Activated CD4-positive, CD25-positive, alpha-beta regulatory T cell treated with anti-CD3 and anti-CD28 coated beads, Interleukin-2, amount 50 U/mL, for 24 hours (primary cell): Measurements from ENCODE around the gene APOBEC3C.
"Not testable (repeated sequence)": the region's sequence is repeated elsewhere in the genome, so short reads cannot be mapped to it uniquely, and the experiment has no call there.

Source experiments
- ATAC-seq, 2 donors: fragments of 150-1000 bp; cut with Tn5 transposase; one replicate each; pipeline ENCODE4 v1.10.0; 2021; ENCODE audit warnings: mild to moderate bottlenecking in 1 of 2, moderate library complexity in 1 of 2

Gene APOBEC3C

DNA sequence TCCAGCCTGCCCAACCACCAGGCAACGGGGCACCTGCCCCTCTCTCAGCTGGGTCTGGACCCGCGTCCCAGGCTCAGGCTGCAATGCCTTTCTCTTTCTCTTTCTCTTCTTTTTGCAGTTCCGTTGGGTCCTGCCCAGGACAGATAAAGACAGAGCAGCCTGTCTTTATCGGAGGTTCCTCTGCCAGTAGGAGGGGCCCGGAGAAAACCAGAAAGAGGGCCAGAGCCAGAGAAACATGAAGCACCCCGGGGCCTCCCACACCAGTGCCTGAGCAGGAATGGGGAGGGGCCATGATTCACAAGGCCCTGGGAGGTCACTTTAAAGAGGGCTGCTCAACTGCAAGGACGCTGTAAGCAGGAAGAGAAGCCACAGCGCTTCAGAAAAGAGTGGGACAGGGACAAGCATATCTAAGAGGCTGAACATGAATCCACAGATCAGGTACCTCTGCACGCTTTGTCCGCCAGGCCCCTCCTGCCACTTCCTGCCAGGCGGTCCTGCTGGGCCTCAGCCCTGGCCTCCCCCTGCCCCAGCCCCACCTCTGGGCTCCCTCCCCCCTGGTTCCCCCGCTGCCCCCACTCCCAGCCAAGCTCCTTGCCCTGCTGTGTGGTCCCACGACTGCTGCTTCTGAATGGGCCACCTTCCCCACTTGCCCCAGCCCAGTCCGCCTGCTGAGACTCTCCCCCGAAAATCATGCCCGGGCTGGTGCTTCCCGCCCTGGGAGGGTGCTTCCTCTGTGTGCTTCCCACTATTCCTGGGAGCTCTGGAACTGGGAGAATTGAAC, at the start of gene APOBEC3C:
Gene APOBEC3C (plus strand): TSS at position 316 of the 781 bp plus-strand sequence. CDS start 106 bp downstream, at position 422.
- peak; percentile 94 to 96 for ATAC-seq

GRCh38 chr22:38964306-38964705, 49.8 kb upstream of the APOBEC3C start:
- no peak for ATAC-seq

DNA sequence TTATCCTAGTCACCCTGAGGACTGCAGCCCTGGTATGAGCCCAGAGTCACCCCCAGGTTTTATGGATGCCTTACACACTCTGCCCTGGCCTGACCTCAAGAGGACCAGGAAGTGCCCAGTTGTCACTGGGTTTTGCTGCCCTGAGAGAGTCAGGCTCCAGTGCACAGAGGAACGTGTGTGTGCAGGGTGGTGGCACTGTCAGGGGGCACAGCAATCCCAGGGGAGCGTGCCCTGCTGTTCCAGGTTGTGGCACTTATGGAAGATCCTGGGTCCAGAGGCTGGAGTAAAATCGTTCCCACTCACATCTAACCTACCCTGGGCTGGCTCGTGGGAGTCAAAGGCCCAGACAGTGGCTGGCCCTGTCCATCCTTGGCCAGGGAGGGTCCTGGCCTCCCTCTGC, 49.1 kb upstream of the APOBEC3C start:
- ATAC-seq = no peak

DNA sequence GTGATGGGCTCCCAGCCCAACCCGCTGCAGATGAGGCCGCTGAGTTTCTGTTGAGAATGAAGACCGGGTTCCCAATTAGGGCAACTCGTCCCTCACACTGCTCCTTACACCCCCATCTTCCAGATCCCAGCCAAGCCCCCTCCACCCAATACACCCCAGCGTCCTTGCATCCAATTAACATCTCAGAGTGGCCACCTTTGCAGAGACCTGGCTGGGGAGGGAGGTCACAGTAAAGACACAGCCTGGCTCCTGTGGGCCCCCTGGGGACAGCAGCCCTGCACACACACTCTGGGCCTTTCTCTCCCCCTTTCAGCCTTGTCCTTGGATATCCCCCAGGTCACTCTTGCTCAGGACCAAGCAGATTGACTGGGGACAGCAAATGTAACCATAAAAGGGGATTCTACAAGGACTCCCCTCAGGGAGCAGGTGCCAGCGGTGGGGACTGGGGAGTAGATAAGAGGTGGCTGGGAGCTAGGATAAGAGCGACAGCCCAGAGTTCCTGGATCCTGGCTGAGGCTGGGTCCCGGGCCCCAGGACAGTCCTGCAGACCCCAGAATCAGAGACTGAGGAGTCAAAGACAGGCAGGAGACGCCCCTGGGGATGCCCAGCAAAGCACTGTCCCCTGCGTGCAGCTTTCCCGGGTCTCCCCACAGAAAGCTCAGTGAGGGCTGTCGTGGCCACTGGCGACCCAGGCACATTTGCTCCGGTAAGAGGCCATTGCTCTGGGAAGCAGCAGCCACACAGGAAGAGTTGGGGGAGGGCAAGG, 48.3 kb upstream of the APOBEC3C start:
- no peak for ATAC-seq

GRCh38 chr22:38966380-38966702, 47.7 kb upstream of the APOBEC3C start:
- ATAC-seq = no peak

GRCh38 chr22:38966942-38967341, 47.1 kb upstream of the APOBEC3C start:
- ATAC-seq = no peak

DNA sequence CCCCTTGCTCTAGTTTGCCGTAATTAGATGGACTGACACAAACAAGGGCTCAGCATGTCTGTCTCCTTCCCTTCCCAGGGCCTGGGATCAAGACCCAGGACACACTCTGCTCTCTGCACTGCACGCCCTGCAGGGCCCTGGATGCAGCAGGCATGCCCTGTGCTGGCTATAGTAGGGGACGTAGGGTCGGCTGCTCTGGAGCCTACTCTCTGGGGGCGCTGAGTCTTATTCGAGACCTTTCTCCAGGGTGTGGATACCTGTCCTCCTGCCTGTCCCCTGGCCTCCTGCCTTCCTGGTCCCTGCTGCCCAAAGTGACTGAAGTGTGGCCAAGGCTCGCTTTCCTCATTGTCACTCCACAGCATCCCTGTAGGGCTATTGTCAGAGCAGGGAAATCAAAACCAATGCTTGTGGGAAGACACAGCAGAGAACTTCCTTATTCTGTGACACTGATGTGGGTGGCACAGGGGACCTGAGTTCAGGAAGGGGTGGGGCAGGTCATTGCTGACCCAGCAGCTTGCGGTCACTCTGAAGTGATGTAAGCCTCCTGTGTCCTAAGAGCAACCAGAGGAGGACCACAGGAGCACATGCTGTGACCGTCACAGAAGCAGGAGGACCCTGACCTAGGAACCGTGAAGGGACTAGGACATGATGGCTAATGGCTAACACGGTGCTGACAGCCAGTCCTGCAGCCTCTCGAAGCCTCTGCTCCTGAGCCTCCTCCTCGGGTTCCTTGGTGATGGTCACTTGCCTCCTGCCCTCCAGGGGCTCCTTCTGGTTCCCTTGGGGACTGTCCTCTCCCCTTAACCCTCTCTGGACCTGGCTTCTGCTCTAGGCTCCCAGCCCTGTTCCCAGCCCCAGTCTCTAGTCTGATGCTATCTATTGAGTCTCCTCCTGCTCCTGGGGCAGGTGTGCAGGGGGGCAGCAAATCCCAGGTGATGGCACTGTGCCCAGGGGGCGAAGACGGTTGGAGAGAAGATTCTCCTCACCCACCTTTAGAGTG, 46.3 kb upstream of the APOBEC3C start:
- ATAC-seq = no peak

GRCh38 chr22:38968801-38969200, 45.3 kb upstream of the APOBEC3C start:
- no peak for ATAC-seq

- ATAC-seq = no peak
Measured at GRCh38 chr22:38970551-38970950, 43.5 kb upstream of the APOBEC3C start.

GRCh38 chr22:38971202-38971601, 42.9 kb upstream of the APOBEC3C start:
- ATAC-seq = no peak

GRCh38 chr22:38971791-38972190, 42.3 kb upstream of the APOBEC3C start:
- ATAC-seq = no peak

DNA sequence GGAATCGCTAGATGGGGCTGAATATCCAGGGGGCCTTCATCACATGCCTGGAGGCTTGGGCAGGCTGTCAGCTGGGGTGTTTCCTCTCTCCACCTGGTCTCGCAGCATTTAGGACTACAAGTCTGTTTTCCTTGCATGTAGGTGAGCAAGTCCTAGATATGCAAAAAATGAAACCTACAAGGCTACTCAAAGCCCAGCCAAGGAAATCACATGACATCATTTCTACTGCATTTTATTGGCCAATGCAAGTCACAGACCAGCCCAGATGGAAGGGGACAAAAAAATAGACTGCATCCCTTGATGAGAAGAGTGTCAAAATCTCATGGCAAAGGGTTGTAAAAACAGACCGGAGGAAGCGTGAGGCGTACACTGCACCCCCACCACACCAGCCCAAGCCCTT, 41.5 kb upstream of the APOBEC3C start:
- ATAC-seq = no peak

GRCh38 chr22:38973289-38974169, 40.5 kb upstream of the APOBEC3C start:
- ATAC-seq = peak; percentile 58 to 75

DNA sequence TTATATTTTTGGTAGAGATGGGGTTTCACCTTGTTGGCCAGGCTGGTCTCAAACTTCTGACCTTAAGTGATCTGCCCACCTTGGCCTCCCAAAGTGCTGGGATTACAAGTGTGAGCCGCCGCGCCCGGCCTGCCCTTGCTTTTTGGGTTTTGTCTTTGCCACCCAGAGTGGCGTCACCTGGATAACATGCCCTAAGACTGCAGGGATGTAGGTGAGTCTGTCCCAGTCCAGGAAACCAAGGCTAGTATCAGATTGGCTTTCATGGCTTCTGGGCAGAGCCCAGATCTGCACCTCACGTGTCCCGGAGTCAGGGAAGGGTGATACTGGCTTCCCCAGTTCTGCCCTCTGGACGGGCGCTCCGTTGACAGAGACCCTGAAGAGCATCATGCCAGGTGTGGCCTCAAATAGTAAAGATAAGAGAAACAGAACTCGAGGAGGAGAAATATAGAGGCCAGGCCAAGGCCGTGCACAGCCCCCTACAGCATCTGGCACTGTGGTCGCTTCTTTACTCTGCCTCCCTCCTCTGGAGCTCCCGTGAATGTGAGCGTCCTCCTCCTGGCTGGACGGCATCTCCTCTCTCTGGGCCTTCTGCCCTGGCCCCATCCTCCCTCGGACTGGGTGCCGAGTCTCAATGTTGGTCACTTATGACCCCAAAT, 39.8 kb upstream of the APOBEC3C start:
- ATAC-seq = no peak

DNA sequence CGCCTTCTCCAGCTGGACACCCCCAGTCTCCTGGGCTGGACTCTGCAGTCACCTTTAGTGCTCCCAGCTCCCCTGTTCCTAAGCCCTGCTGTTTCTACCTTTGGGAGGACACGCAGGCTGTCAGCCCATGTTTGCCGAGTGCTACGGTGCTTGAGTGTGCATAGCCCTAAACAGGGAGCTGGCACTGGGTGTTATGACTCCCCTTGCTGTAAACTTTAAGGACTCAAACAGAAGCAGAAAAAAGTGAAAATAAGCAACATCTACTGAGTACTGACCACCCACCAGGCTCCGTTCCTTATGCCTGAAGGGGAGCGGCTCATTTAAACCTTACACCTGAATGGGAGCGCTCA, 39.3 kb upstream of the APOBEC3C start:
- ATAC-seq = no peak

DNA sequence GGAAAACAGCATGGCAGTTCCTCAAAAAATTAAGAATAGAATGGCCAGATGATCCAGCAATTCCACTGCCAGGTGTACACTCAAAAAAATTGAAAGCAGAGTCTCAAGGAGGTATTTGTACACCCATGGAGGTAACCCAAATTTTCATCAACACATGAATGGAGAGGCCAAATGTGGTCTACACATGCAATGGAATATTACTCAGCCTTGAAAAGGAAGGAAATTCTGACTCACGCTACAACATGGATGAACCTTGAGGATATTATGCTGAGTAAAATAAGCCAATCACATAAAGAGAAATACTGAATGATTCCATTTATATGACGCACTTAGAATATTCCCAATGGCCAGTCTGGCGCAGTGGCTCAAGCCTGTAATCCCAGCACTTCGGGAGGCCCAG, 36.8 kb upstream of the APOBEC3C start:
- ATAC-seq = not testable (repeated sequence)

GRCh38 chr22:38980587-38980986, 33.5 kb upstream of the APOBEC3C start:
- ATAC-seq = not testable (repeated sequence)

GRCh38 chr22:38981005-38981991, 32.8 kb upstream of the APOBEC3C start:
- no peak for ATAC-seq

DNA sequence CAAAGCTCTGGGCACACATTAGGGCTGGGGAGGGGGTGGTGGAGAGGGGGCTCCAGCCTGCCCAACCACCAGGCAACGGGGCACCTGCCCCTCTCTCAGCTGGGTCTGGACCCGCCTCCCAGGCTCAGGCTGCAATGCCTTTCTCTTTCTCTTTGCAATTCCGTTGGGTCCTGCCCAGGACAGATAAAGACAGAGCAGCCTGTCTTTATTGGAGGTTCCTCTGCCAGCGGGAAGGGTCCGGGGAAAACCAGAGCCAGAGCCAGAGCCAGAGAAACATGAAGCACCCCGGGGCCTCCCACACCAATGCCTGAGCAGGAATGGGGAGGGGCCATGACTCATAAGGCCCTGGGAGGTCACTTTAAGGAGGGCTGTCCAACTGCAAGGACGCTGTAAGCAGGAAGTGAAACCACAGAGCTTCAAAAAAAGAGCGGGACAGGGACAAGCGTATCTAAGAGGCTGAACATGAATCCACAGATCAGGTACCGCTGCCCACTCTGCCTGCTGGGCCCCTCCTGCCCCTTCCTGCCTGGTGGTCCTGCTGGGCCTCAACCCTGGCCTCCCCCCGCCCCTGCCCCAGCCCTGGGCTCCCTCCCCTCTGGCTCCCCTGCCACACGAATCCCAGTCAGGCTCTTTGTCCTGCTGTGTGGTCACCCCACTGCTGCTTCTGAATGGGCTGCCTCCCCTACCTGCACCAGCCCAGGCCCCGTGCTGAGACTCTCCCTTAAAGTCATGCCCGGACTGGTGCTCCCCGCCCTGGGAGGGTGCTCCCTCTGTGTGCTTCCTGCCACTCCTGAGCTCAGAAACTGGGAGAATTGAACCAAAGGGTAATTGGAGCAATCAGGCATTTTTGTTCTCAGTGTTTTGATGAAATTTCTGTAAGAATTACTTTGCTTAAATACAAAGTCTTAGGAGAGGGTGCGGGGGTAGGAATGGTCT, 31.8 kb upstream of the APOBEC3C start, which contains the start of gene APOBEC3B:
Gene APOBEC3B (plus strand): TSS at position 356 of the 936 bp plus-strand sequence. CDS start 107 bp downstream, at position 463.
- peak; percentile 23 to 30 for ATAC-seq
